OCI-LY7 (cell line): Measurements from ENCODE around the gene LYSMD4. TPM values are rescaled to one million over a fixed set of nuclear protein-coding genes. Genes with fewer than 3 reads are reported as not detected.

ENCODE experiments used
- BruUV-seq: library from RNA; stranded (reverse); fragments of 400-500 nt; replicated peaks from 2 replicates; lab custom pipeline; 2021; lab: Mats Ljungman, UMichigan
- CTCF ChIA-PET: fragments of 300-600 bp; sonication (Branson Sonifier 250); formaldehyde crosslinking; loops from one replicate; lab custom pipeline; 2022; ENCODE audit warnings: antibody characterized with exemption; ENCODE audit not compliant: unreplicated experiment; lab: Charles Lee
- POLR2A ChIA-PET: fragments of 300-600 bp; sonication (Branson Sonifier 250); formaldehyde crosslinking; loops from one replicate; lab custom pipeline; 2022; ENCODE audit warnings: antibody characterized with exemption; lab: Charles Lee
- DNase-seq: peaks from one replicate; pipeline ENCODE4 v3.0.0-alpha.2; 2015; ENCODE audit warnings: low spot score
- H2AFZ ChIP-seq: fragments of 200-600 bp; sonication (generic), shearing (Covaris generic); 2 replicates; pipeline ENCODE4 v1.6.1; 2014; ENCODE audit warnings: mild to moderate bottlenecking, antibody characterized with exemption, low read length, moderate library complexity
- H3K27ac ChIP-seq: fragments of 200-600 bp; sonication (generic); 2 replicates; pipeline ENCODE4 v1.5.1; 2014; ENCODE audit warnings: mixed run types, low read depth, mild to moderate bottlenecking, moderate library complexity, low read length, inconsistent platforms; ENCODE audit not compliant: poor library complexity, severe bottlenecking
- H3K36me3 ChIP-seq: fragments of 200-600 bp; sonication (generic); 2 replicates; pipeline ENCODE4 v1.6.1; 2014; ENCODE audit warnings: mild to moderate bottlenecking, antibody characterized with exemption, low read length, moderate library complexity, mixed read lengths; ENCODE audit not compliant: insufficient read depth
- H3K4me1 ChIP-seq: fragments of 200-600 bp; sonication (generic); 2 replicates; pipeline ENCODE4 v1.5.1; 2014; ENCODE audit warnings: mild to moderate bottlenecking, low read length; ENCODE audit not compliant: insufficient read depth, poor library complexity, severe bottlenecking
- H3K4me2 ChIP-seq: fragments of 200-600 bp; sonication (generic); 2 replicates; pipeline ENCODE4 v1.6.1; 2014; ENCODE audit warnings: mild to moderate bottlenecking, low read length
- H3K4me3 ChIP-seq: fragments of 200-600 bp; sonication (generic); 2 replicates; pipeline ENCODE4 v1.5.1; 2014; ENCODE audit warnings: mild to moderate bottlenecking, low read depth, low read length; ENCODE audit not compliant: poor library complexity, severe bottlenecking
- H3K79me2 ChIP-seq: fragments of 200-600 bp; sonication (generic); 2 replicates; pipeline ENCODE4 v1.6.1; 2016; ENCODE audit warnings: low read depth, mild to moderate bottlenecking, low read length, moderate library complexity, mixed read lengths; ENCODE audit not compliant: insufficient read depth
- H3K9me2 ChIP-seq: fragments of 200-600 bp; sonication (generic); 2 replicates; pipeline ENCODE4 v1.6.1; 2016; ENCODE audit warnings: mild to moderate bottlenecking, low read length, mixed read lengths; ENCODE audit not compliant: insufficient read depth
- H3K9me3 ChIP-seq: fragments of 200-600 bp; sonication (generic); 2 replicates; pipeline ENCODE4 v1.6.1; 2014; ENCODE audit warnings: mild to moderate bottlenecking, mixed run types, low read length, mixed read lengths
- H4K20me1 ChIP-seq: fragments of 200-600 bp; sonication (generic); 2 replicates; pipeline ENCODE4 v1.6.1; 2014; ENCODE audit warnings: mild to moderate bottlenecking, antibody characterized with exemption, low read length, moderate library complexity, mixed read lengths; ENCODE audit not compliant: insufficient read depth
- EZH2phosphoT487 ChIP-seq: fragments of 200-600 bp; sonication (generic); IDR thresholded peaks from 2 replicates; pipeline ENCODE4 v1.6.1; 2018; ENCODE audit warnings: low read depth, borderline replicate concordance, mild to moderate bottlenecking, mixed run types, antibody characterized with exemption, low read length, moderate library complexity, mixed read lengths
- intact Hi-C: fragments of 100-400 bp; cut with micrococcal nuclease; formaldehyde crosslinking; loops from one replicate; pipeline ENCODE4 v1.10.0; 2022; ENCODE audit not compliant: unreplicated experiment
- total RNA-seq, 2 experiments: library from RNA; depleted of rRNA in 1 of 2; stranded (reverse); fragments of >200 nt in 1 of 2; shearing (Covaris generic) in 1 of 2; gene quantifications; 2 replicates each; pipeline ENCODE4 v1.2.3, GENCODE V29; 2014 to 2022
- TF ChIP-seq, protein P1 (sequence below): fragments of 200-600 bp; sonication (generic); conservative IDR thresholded peaks from 2 replicates; pipeline ENCODE4 v1.5.1; 2014; ENCODE audit warnings: mild to moderate bottlenecking, antibody characterized with exemption, low read length, moderate library complexity, mixed read lengths

LYSMD4 gene
- total RNA-seq, 2 experiments from 2014 or later: 6.5 to 7.7 TPM

DNA sequence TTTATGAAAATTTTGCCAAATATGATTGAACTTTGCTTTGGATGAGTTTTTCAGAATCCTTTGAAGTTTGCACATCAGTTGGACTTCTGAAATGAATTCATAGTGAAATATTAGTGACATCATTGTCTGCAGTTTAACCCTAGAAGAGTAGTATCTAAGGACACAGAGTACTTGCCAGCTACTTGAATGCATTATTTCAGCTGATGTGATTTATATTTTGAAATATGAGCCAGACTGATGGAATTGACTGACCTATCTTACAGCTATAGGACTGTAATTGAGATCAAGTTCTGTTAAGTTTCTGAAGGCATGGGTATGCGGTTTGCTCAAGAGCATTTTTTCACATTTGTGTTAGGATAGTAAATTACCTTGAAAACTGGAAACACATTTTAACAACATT is 51.2 kb downstream of the LYSMD4 start:
- POLR2A ChIA-PET: interaction anchor here (0.8 kb wide), 1 partner anchor 19 kb away, joined by 3 read pairs; no protein-coding TSS in a partner anchor
- intact Hi-C loops: no loop called here
- CTCF ChIA-PET: no interaction called here
- H3K4me1 ChIP-seq: peaks cover 13% of the 10 kb centered on the region
- H3K4me2 ChIP-seq: no peak overlapping the region
- no peaks in the 10 kb centered on the region for H3K79me2 ChIP-seq
- TF ChIP-seq, protein P1, sequence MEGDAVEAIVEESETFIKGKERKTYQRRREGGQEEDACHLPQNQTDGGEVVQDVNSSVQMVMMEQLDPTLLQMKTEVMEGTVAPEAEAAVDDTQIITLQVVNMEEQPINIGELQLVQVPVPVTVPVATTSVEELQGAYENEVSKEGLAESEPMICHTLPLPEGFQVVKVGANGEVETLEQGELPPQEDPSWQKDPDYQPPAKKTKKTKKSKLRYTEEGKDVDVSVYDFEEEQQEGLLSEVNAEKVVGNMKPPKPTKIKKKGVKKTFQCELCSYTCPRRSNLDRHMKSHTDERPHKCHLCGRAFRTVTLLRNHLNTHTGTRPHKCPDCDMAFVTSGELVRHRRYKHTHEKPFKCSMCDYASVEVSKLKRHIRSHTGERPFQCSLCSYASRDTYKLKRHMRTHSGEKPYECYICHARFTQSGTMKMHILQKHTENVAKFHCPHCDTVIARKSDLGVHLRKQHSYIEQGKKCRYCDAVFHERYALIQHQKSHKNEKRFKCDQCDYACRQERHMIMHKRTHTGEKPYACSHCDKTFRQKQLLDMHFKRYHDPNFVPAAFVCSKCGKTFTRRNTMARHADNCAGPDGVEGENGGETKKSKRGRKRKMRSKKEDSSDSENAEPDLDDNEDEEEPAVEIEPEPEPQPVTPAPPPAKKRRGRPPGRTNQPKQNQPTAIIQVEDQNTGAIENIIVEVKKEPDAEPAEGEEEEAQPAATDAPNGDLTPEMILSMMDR: no peak
- no peak for TF ChIP-seq EZH2phosphoT487
- DNase-seq: no peak
- H3K36me3 ChIP-seq: peaks cover 74% of the 10 kb centered on the region
- no peak overlapping the region for H3K4me3 ChIP-seq
- no peaks in the 10 kb centered on the region for H3K9me2 ChIP-seq
- BruUV-seq: no TSS peak
- H2AFZ ChIP-seq: no peak overlapping the region
- no peak overlapping the region for H3K27ac ChIP-seq
- H4K20me1 ChIP-seq: no peaks in the 10 kb centered on the region
- peaks cover 25% of the 10 kb centered on the region for H3K9me3 ChIP-seq

GRCh38 chr15:99680276-99680675 is 53.0 kb downstream of the LYSMD4 start:
- intact Hi-C loops: no loop called here

More at GRCh38 chr15:99680276-99680675, 53.0 kb downstream of the LYSMD4 start:
- H3K4me1 ChIP-seq: peaks cover 13% of the 10 kb centered on the region
- no peaks in the 10 kb centered on the region for H4K20me1 ChIP-seq
- no peaks in the 10 kb centered on the region for H3K9me2 ChIP-seq
- no peak for TF ChIP-seq EZH2phosphoT487
- TF ChIP-seq, protein P1: no peak
- no peak for DNase-seq
- peaks cover 68% of the 10 kb centered on the region for H3K36me3 ChIP-seq
- no peak overlapping the region for H3K4me3 ChIP-seq
- POLR2A ChIA-PET: interaction anchor here (0.8 kb wide), 1 partner anchor 173 kb away, joined by 3 read pairs; no protein-coding TSS in a partner anchor
- CTCF ChIA-PET: no interaction called here
- no peak overlapping the region for H2AFZ ChIP-seq
- H3K4me2 ChIP-seq: no peak overlapping the region
- BruUV-seq: no TSS peak
- H3K79me2 ChIP-seq: no peaks in the 10 kb centered on the region
- peaks cover 11% of the 10 kb centered on the region; the same call in 1 of the 2 replicates for H3K9me3 ChIP-seq
- H3K27ac ChIP-seq: no peak overlapping the region
